Adrenal gland (tissue), 12 donors: ENCODE data around the gene ZNF18. TPM values are rescaled to one million over a fixed set of nuclear protein-coding genes. Genes with fewer than 3 reads are reported as not detected.
"Not testable (repeated sequence)": the region's sequence is repeated elsewhere in the genome, so short reads cannot be mapped to it uniquely, and the experiment has no call there.

Experiments used
- DNase-seq, 7 donors: peaks; one replicate each; pipeline ENCODE4 v3.0.0-alpha.2; 2019 to 2020
- H3K27ac ChIP-seq, 5 donors: fragments of 200-600 bp; sonication (generic) in 4 of 5; 1 replicate in 3 of 5; 2 replicates in 2 of 5; pipeline versions ENCODE4 v1.5.1 to v1.8.0; 2016 to 2020; ENCODE audit warnings: mild to moderate bottlenecking in 1 of 5
- H3K27me3 ChIP-seq: fragments of 200-600 bp; 2 replicates; pipeline ENCODE4 v1.8.0; 2021
- H3K36me3 ChIP-seq, 2 donors: fragments of 200-600 bp; replicated peaks in 1 of 2; 1 replicate in 1 of 2; 2 replicates in 1 of 2; pipeline versions ENCODE4 v1.5.1 to v1.8.0; 2018 to 2022
- H3K4me1 ChIP-seq, 2 donors: fragments of 200-600 bp; replicated peaks in 1 of 2; 1 replicate in 1 of 2; 2 replicates in 1 of 2; pipeline versions ENCODE4 v1.5.1 to v1.8.0; 2018 to 2021
- H3K4me3 ChIP-seq, 4 donors: fragments of 200-600 bp; sonication (generic) in 3 of 4; one replicate each; pipeline ENCODE4 v1.5.1; 2016 to 2018
- H3K9me3 ChIP-seq, 3 donors: fragments of 200-600 bp; sonication (generic) in 1 of 3; replicated peaks in 1 of 3; 1 replicate in 2 of 3; 2 replicates in 1 of 3; pipeline versions ENCODE4 v1.5.1 to v1.8.0; 2016 to 2021
- POLR2A ChIP-seq, 2 donors: fragments of 450-650 bp; IDR thresholded peaks; one replicate each; pipeline ENCODE4 v1.6.1; 2017; ENCODE audit warnings: antibody characterized with exemption in 2 of 2, mild to moderate bottlenecking in 2 of 2, moderate library complexity in 1 of 2
- WGBS, 4 donors: extraction: QIAGEN DNeasy Blood & Tissue Kit in 2 of 4; methylation state at CpG; one replicate each; pipeline versions ENCODE4 v1.1.5 to v1.1.7; 2013 to 2017; 5-methylcytosine and 5-hydroxymethylcytosine counted together
- intact Hi-C, 2 donors: fragments of 100-400 bp; cut with DNase I; formaldehyde crosslinking; loops; one replicate each; pipeline versions ENCODE4 v1.14.1 to v1.15.0; 2022 to 2023
- polyA plus RNA-seq, 3 donors: library from polyadenylated mRNA; stranded (reverse); fragments of 200-250 nt in 2 of 3; fragments of 350-450 nt in 1 of 3; fragmentation: Illumina TruSeq in 1 of 3; extraction: RNeasy Lipid Tissue Mini Kit (QIAGEN cat#74804) in 1 of 3; gene quantifications; one replicate each; pipeline ENCODE4 v1.2.3, GENCODE V29; 2013 to 2014
- total RNA-seq, 9 donors: library from RNA; depleted of rRNA in 4 of 9; stranded (reverse); fragments of >200 nt in 4 of 9; fragments of 120-200 nt in 1 of 9; fragmentation: NEBNext Ultra II Directional in 1 of 9; extraction: Animal tissue kit (Norgen Biotek cat#: 25700) in 1 of 9; gene quantifications; one replicate each; pipeline versions ENCODE4 v1.1.0 to v1.2.4, GENCODE V29; 2013 to 2023
- TF ChIP-seq, protein P1 (sequence below), 6 experiments: fragments of 450-650 bp in 4 of 6; fragments of 200-600 bp in 2 of 6; sonication (generic) in 1 of 6; IDR thresholded peaks; 1 replicate in 5 of 6; 2 replicates in 1 of 6; pipeline versions ENCODE4 v1.5.1 to v1.8.0; 2016 to 2021; ENCODE audit warnings: antibody characterized with exemption in 6 of 6, mild to moderate bottlenecking in 2 of 6, moderate library complexity in 1 of 6
- donor health status: healthy with polysubstance abuse.
- donor health status: Bipolar disorder and iron deficiency.
- donor health status: DM: yes; HTN: yes; CAD: no.
- donor health status: DM: no; HTN: no; CAD: no.
- donor health status: DM: no; HTN: no; CAD: no.
- donor health status: DM: yes; HTN: yes; CAD: no.

Gene ZNF18
- total and polyA plus RNA-seq, 12 donors: 3.4 to 17.5 (median 6.3) TPM

DNA sequence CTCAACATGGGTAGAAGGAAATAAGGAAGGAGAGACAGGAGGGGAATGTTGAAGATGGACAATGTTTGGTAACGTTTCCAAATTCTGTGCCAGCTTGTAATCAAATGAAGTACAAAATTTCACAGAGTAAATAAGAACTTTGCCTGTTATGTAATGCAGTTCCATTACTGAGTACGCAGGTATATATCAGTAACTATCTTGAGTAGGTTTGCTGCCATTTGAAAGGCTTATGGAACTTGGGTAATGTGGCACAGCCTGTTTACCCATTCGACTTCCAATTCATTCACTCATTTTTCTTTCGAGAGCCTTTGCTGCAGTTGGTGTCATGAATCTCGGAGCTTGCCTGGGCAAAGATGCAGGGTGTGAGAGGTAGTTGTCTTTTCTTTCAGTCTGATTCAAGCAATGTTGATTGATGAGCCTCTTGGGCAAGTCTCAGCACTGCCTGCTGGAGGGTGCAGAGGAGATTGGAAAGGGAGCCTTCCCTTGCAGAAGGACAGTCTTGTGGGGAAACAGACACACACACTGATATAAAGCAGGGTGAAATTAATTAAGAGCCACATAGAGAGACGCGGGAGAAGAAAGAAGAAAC is 53.4 kb downstream of the ZNF18 start:
- Histone ChIP-seq H3K4me3 (no peak overlapping the region), H3K4me1 (peaks cover 0 to 4% of the 10 kb centered on the region in 2 donors), H3K27me3 (no peaks in the 10 kb centered on the region), H3K9me3 (no peaks in the 10 kb centered on the region), H3K27ac (no peak overlapping the region), H3K36me3 (no peaks in the 10 kb centered on the region)
- WGBS, 4 donors: 82 to 90% (median 87%) methylated on average over 7 of the region's 7 CpGs
- no peak for DNase-seq
- no peak for TF ChIP-seq POLR2A (IDR thresholded peaks at IDR 0.05)
- TF ChIP-seq, protein P1, sequence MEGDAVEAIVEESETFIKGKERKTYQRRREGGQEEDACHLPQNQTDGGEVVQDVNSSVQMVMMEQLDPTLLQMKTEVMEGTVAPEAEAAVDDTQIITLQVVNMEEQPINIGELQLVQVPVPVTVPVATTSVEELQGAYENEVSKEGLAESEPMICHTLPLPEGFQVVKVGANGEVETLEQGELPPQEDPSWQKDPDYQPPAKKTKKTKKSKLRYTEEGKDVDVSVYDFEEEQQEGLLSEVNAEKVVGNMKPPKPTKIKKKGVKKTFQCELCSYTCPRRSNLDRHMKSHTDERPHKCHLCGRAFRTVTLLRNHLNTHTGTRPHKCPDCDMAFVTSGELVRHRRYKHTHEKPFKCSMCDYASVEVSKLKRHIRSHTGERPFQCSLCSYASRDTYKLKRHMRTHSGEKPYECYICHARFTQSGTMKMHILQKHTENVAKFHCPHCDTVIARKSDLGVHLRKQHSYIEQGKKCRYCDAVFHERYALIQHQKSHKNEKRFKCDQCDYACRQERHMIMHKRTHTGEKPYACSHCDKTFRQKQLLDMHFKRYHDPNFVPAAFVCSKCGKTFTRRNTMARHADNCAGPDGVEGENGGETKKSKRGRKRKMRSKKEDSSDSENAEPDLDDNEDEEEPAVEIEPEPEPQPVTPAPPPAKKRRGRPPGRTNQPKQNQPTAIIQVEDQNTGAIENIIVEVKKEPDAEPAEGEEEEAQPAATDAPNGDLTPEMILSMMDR (IDR thresholded peaks at IDR 0.05): no peak
- intact Hi-C loops: no loop called here

DNA sequence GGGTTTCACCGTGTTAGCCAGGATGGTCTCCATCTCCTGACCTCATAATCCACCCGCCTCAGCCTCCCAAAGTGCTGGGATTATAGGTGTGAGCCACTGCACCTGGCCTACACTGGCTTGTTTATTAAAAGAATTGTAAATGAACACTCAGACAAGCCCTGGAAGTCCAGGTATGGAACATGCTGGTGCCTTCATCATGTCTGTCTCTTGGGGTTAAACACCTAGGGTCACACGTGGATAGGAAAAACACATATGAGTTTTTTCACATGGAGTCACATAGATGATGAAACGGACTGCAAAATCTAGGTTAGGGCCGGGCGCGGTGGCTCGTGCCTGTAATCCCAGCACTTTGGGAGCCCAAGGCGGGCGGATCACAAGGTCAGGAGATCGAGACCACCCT is 54.2 kb downstream of the ZNF18 start:
- intact Hi-C loops, H3K4me1 ChIP-seq, DNase-seq, H3K4me3 ChIP-seq, H3K9me3 ChIP-seq, H3K27me3 ChIP-seq, H3K27ac ChIP-seq, H3K36me3 ChIP-seq: not testable (repeated sequence)
- WGBS, 4 donors: 91 to 94% (median 93%) methylated on average over 11 of the region's 11 CpGs

DNA sequence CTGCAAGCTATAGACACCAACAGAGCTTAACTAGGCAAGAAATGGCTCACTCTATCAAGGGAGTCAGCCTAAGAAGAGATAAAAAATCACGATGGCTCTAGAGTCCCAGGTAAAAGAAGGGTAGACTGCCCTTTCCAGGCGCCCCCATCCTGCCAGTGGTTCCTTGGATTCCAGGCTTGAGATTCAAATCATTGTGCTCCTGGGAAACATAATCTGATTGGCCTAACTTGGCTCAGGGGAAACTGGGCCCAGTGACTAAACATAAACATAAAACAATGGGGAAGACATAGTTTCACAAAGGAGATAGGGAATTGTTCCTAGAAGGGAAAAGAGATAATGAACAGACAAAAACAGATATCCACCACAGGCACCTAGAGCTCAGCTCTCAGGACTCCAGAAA is 56.4 kb downstream of the ZNF18 start:
- intact Hi-C loops: no loop called here
- 69 to 77% (median 75%) methylated on average over 2 of the region's 2 CpGs for WGBS, 4 donors
- Histone ChIP-seq H3K9me3 (no peaks in the 10 kb centered on the region), H3K27me3 (no peaks in the 10 kb centered on the region), H3K27ac (no peak overlapping the region), H3K36me3 (no peaks in the 10 kb centered on the region), H3K4me1 (no peaks in the 10 kb centered on the region), H3K4me3 (no peak overlapping the region)
- no peak for DNase-seq
- no peak for TF ChIP-seq POLR2A (IDR thresholded peaks at IDR 0.05)
- TF ChIP-seq, protein P1 (IDR thresholded peaks at IDR 0.05): no peak

DNA sequence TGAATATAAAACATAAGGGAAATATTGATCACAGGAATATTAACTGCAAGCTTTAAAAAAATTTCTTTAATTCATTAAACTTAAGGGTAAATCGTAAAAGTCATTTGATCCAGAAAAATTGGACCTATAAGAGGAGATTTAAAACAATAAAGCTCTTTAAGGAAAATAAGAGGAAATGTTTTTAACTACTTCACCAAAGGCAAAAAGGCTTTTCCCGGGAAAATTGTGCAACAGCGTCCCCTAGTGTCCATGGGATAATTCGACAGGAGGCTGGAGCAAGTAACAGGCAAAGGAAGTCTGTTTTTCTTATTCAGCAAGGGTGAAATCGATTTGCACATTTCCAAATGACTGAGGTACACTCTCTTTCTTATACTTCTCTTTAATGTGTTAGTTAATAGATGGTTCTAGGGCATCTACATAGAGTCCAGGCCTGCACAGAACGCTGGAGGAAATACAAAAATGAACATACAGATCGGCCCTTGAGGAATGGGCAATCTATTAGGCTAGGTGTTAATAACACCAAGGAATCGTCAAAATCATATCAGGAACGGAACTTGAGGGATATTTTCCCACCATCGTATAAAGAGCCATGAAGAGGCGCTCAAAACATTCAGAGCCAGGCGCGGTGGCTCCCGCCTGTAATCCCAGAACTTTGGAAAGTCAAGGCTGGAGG is 61.4 kb downstream of the ZNF18 start:
- no peak overlapping the region for H3K27ac ChIP-seq
- peak; percentile 18 to 64 (median 29) for DNase-seq
- intact Hi-C loops: no loop called here
- no peaks in the 10 kb centered on the region for H3K36me3 ChIP-seq
- TF ChIP-seq, protein P1 (IDR thresholded peaks at IDR 0.05): peak; percentile 48 to 68 (median 58)
- TF ChIP-seq POLR2A (IDR thresholded peaks at IDR 0.05): no peak
- 45 to 50% (median 46%) methylated on average over 14 of the region's 14 CpGs for WGBS, 4 donors
- H3K4me3 ChIP-seq: no peak overlapping the region
- H3K4me1 ChIP-seq: no peaks in the 10 kb centered on the region
- H3K27me3 ChIP-seq: no peaks in the 10 kb centered on the region
- no peaks in the 10 kb centered on the region for H3K9me3 ChIP-seq
